Central memory CD8-positive, alpha-beta T cell (primary cell): ENCODE data around the gene FOXP3.

Experiments
- ATAC-seq: fragments of 150-1000 bp; cut with Tn5 transposase; replicated peaks from 2 replicates; pipeline ENCODE4 v1.10.0; 2022; ENCODE audit warnings: mild to moderate bottlenecking, moderate FRiP score, moderate number of reproducible peaks; ENCODE audit not compliant: poor library complexity, severe bottlenecking; ENCODE audit errors: extremely low read depth
- DNase-seq, 2 donors: peaks; one replicate each; pipeline ENCODE4 v3.0.0; 2021; ENCODE audit warnings: low spot score in 2 of 2
- H3K27ac Mint-ChIP-seq: one replicate; pipeline ENCODE4 v1.8.0; 2022; ENCODE audit warnings: low read depth, mild to moderate bottlenecking, moderate library complexity, mixed read lengths
- H3K27me3 Mint-ChIP-seq: one replicate; pipeline ENCODE4 v1.8.0; 2022; ENCODE audit warnings: mixed read lengths
- H3K36me3 Mint-ChIP-seq: one replicate; pipeline ENCODE4 v1.8.0; 2022; ENCODE audit warnings: mild to moderate bottlenecking, moderate library complexity, mixed read lengths; ENCODE audit not compliant: insufficient read depth
- H3K4me1 Mint-ChIP-seq: one replicate; pipeline ENCODE4 v1.8.0; 2022; ENCODE audit warnings: mixed read lengths
- H3K4me3 Mint-ChIP-seq: one replicate; pipeline ENCODE4 v1.8.0; 2022; ENCODE audit warnings: mild to moderate bottlenecking, moderate library complexity, mixed read lengths
- H3K9me3 Mint-ChIP-seq: one replicate; pipeline ENCODE4 v1.8.0; 2022; ENCODE audit warnings: mixed read lengths

The FOXP3 gene

GRCh38 chrX:49202022-49202421 lies 62.5 kb downstream of the FOXP3 start:
- DNase-seq (no peak), ATAC-seq (no peak)
- Mint-ChIP-seq H3K4me3 (no peak overlapping the region), H3K27me3 (no peaks in the 10 kb centered on the region), H3K4me1 (peaks cover 15% of the 10 kb centered on the region), H3K36me3 (no peaks in the 10 kb centered on the region), H3K9me3 (no peaks in the 10 kb centered on the region), H3K27ac (no peak overlapping the region)
